IPS-NIHi11 (cell line): ENCODE measurements around the gene BMF.
A peak's percentile ranks its signal among the peaks of the same experiment; 100 is the strongest.

ENCODE experiments used
- DNase-seq: peaks from one replicate; pipeline ENCODE4 v3.0.0; 2012; ENCODE audit warnings: mixed read lengths, low spot score

The BMF gene

DNA sequence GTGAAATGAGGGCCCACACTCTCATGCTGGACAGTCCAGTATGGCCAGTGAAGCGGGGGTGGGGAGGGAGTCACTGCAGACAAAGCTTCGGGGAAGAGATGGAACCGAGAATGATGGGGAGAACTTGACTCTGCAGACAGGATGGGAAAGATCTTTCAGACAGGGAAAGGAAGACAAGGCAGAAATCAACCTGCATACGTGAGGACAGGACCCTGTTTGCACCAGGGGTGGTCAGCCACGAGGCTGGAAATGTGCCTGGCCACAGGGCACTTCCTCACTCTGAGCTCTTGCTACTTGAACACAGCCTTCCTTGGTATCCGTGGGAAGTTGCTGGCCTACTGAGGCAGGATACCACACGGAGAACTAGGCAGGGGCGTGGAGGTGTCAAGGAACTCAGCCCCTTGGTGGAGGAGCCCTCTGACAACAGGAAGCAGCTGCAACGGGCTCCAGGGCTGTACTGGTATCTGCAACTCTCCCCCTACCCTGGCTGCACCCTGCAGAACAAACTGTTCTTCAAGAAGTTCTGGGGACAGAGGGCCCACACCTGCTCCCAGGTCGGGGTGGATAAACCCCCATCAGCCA is 60.4 kb downstream of the BMF start:
- no peak for DNase-seq

DNA sequence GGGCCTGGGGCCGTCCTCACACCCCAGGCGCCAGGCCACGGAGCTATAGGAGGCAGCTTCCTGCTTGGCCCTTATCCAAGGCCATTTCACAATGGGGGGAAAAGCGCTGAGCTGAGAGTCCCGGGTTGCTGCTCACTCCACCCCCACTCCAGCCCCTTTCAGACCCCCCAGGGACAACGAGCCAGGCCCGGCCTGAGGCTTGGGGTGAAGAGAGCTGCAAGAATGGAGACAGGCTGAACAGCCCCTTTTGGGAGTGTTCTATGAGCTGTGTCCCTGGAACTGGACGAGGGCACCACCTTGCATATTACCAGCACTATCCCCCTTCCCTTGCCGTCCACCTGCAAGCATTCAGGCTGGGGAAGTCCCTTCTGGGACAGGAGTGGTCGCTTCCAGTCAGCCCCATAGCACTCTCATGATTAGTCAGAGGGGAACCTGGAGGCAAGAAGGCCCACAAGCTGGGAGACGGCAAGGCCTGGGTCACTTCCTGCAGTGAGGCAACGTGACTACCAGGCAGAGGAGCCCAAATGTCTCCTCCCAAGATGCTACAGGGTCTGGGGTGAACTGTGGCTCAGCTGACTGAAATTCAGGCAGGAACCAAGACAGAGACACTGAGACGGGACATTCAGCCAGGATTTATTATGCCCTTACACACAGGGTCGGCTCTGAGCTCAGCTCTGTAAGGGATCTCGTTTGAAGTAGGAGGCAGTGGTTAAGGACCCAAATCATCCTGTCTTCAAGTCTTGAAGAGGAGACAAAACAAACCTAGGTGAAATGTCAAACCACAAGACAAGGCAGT is 61.1 kb downstream of the BMF start:
- DNase-seq, result no peak

DNA sequence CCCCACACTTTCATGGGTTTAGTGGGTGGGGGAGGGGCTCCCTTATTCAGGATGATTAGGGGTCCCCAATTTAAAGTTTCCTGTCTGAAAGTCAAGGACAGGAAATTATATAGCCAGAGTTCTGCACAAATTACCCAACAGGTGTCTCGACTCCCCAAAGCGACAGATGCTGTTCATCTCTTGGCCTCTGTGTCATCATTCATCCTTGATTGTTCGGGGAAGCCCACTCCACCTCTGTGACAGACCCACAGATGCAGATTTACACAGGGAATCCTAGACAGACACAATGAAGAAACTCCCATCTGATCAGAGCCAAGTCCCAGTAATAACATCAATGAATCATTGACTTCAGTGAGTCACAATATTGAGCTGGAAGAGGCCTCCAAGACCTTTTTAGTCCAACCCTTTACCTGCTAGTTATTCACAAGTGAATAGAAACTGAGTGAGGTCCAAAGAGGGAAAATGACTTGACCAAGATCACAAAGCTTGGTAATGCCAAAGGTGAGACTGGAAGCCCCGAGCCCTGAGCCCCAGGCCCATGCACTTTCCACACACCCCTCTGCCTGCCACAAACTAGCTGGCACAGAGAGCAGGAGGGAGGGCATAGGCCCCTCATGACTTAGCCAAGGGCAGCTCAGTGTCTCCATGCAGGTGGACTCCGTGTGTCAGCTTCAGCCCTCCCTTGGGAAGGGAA is 61.8 kb downstream of the BMF start:
- DNase-seq, result no peak

DNA sequence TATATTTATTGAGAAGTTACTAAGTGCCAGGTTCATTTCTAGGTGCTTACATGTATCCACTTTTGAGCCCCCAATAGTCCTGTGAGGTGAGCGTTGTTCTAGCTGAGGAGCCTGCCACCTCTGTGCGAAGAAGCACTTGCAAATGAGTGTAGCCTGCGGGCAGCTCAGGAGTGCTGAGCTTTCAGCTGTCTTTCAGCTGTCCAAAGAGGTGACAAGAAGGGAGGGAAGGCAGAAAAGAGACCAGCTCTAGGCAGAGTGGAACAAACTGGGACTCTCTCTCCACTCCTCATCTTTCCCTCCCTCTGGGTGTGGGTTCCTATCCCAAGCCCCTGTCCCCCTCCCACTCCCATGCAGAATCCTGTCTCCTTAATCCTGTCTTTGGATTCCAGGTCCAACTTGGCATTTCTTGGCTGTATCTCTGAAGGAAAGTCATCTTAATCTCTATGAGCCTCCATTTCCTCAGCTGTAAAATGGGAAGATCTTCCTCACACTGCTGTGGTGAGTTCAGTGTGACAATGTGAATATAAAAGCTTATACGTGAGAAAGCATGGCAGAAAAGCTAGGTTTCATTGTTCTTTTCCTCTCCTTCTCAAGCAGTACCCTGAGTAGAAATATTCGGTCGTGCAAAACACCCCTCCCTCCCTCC is 63.0 kb downstream of the BMF start:
- DNase-seq, result no peak

DNA sequence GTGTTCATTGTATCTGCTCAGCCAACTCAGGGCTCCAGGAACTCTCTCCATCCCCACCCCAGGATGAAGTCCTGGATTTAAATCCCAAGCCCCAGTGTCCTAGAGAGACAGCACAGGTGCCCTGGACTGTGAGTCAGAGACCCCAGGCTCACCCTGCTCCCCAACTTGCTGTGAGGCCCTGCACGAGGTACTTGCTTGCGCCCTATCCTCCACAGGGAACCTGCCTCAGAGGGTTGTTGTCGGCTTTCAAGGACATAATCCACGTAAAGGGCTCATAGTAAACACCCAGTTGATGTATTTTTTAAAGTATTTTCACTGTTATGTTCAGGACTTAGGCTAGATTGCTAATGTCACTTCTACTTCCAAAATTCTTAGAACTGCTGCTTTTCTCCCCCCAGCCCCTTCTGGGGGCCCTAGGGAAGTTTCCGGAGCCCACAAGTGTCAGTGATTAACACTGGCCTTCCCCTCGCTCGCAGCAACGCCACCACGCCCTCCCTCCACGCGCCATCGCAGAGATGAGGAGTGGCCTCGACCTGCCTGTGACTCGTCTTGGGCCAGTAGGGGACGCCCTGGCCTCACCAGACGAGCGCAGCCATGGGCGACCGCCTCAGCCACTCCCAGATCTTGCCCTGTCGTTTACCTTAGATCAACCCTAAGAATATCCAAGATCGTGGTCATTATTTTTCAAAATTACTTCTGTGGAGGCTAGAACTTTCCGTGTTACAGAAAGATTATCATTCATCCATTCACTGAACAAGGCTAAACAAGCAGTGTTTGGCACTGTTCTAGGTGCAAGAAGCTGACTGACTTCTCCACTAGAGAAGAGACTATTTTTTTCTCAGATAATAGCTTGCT is 63.7 kb downstream of the BMF start:
- DNase-seq, result peak; percentile 91

DNA sequence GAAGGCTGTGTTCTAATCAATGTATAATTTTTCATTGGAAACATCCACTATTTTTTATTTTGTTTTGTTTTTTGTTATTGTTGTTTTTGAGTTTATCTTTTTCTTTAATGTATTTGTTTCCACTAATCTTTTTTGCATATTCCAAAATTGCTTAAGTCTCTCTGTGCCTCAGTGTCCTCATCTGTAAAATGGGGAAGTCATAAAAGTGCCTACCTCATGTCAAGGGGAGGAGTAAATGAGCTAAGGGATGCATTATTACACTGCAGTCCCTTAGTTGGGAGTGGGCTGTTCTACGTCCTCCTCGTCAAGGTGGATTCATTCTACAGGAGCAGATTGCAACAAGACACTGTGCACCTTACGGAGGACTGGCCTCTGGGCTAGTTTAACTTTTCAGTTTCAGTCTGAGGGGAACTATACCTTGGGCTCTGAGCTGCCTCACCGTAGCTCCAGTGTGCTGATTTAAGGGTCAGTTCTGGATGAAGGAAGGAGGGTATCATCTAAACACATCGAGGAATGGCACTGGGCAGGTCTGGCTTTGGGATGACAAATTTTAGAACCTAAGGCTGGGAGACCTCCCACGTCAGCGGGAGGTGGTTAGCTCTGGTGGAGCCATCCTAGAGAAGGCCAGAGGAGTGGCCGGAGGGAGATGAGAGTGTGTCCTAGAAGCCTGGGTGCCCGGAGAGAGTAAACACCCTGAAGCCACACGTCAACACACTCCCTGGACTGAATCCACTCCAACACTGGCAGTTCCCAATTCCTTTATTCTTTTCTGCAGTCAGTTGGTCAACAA is 64.6 kb downstream of the BMF start:
- DNase-seq, result no peak

DNA sequence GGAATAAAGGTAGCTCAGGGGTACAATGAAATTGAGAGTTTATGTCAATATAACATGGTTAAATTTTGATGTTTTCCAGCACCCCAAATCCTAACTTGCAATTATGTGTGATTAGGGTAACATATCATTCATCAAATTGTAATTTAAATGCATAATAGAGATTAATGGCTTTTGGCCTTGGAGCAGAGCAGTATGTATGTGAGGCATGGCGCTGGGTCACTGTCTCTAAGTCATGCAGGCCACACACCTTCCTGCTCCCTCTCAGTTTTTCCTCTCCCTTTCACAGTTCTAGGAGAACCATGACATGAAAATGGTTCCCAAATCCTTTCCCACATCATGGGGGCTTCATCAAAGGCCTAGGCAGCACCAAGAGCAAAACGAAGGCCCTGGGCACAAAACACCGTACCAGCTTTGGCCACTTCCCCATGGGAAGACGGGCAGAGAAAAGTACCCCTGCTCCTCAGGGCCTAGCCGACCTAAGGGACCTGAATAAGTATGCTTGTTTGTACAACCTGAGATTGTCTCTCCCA is 65.8 kb downstream of the BMF start:
- DNase-seq, result no peak

DNA sequence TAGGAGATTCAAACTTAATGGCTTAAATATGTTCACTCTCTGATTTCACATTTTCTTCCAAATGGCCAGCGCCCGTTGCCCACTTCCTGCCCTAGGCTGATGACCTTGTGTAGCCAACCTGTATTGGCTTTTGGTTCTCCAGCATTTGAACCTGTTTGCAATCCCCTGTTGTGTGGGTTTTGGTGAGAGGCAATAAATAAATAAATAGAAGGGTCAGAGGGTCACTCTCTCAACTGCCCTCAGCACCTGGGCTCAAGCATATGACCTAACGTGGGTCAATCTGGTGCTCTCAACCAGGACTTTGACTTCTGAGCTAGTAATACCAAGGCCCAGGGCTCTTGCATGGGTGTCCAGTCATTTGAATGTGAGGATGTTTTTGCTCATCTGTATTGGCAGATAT is 67.9 kb downstream of the BMF start:
- no peak for DNase-seq

DNA sequence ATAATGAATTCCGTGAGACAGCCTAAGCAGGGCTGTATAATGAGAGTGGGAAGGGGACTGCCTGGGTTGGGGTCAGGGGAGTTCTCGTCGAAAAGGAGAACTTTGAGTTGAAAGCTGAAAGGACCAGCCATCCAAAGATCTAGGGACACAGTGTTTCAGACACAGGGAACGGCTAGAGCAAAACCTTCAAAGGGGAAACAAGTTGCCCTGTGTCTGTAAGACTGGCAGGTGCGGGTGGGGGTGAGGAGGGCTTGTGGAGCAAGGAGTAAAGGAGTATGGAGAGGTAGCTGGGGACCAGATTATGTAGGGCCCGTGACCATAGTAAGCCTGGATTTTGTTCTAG is 68.4 kb downstream of the BMF start:
- no peak for DNase-seq

DNA sequence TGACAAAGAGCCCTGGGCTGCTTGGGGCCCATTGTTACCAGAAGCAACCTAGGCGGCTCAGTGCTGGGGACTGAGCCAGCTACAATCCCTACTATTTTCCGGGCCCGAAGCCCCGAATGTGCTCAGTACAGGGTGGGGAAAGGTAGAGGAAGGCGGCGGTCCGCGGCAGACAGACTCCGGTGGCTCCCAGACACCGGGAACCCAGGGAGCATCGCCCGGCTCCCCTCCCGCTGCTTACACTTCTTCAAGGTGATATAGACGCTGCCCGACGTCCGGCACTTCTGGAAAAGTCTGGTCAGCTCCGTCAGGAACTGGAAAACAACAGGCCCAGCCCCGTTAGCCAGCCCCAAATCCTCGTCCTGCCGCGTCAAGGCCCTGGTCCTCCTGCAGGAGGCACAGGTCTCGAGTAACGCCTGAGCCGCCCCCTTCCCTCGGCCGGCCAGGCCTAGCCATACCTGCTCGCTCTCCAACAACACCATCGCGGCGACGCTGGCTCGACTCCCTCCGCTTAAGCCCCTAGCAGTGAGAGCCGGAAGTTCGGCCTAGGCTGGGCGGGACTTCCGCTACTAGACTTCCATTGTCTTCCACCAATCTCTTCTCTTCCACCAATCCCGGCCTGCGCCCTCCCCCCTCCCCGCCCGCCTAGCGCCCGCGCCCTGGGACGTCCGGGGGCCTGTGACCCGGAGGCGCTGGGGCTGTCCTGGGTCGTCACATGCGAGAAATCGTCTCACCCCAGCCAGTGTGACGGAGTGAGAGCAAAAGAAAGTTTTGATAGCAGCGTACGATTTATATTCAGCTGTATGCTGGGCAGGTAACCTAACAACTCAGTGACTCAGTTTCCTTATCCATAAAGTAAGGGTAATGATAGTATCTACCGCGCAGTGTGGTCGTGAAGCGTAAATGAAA is 69.8 kb downstream of the BMF start, which contains the start of gene SRP14:
SRP14 (minus strand) TSS at position 544 of the 906 bp plus-strand sequence; CDS start at position 479, 65 bp downstream.
- DNase-seq, result peak; percentile 94

DNA sequence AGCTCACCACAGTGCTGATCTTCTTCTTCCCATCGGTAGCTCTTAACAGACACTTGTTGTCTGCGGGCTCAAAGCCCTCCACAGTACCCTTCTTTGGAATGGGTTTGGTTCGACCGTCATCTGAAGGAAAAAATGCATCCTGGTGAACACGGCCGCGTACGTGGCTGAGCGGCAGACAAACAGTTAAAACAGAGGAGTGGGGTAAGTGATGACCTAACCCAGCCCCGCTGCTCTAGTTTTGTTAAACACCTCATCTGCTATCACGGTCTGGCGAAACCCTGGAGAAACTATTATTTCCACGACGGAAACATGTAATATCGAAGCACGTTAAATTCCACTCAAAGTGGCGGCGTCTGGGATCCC is 70.4 kb downstream of the BMF start:
- no peak for DNase-seq
